Keratinocyte (primary cell): ENCODE results near the gene PLA2G2F. TPM values are rescaled to one million over a fixed set of nuclear protein-coding genes. Genes with fewer than 3 reads are reported as not detected.
A peak's percentile ranks its signal among the peaks of the same experiment; 100 is the strongest.

Experiments
- DNase-seq: peaks from one replicate; pipeline ENCODE4 v3.0.0-alpha.2; 2011; ENCODE audit warnings: low read depth, missing footprints, low spot score
- FAIRE-seq: peaks from 2 replicates; lab custom pipeline; 2011; peaks lifted over from hg19 to GRCh38; lab: Jason Lieb, UNC
- H2AFZ ChIP-seq: 2 replicates; pipeline ENCODE4 v1.6.0; 2012; ENCODE audit warnings: low read length, control low read depth, inconsistent platforms; ENCODE audit not compliant: control insufficient read depth
- H3K27ac ChIP-seq: 2 replicates; pipeline ENCODE4 v1.5.1; 2011; ENCODE audit warnings: low read length; ENCODE audit not compliant: control insufficient read depth, insufficient read depth
- H3K27me3 ChIP-seq: 3 replicates; pipeline ENCODE4 v1.6.0; 2011; ENCODE audit warnings: low read length; ENCODE audit not compliant: control insufficient read depth, insufficient read depth; ENCODE audit errors: extremely low read depth
- H3K36me3 ChIP-seq, 2 experiments: 2 replicates in 1 of 2; 3 replicates in 1 of 2; pipeline ENCODE4 v1.5.1; 2011; ENCODE audit warnings: low read length in 2 of 2, mild to moderate bottlenecking in 1 of 2; ENCODE audit not compliant: control insufficient read depth in 2 of 2, insufficient read depth in 2 of 2; ENCODE audit errors: extremely low read depth in 1 of 2
- H3K4me1 ChIP-seq: 3 replicates; pipeline ENCODE4 v1.5.1; 2011; ENCODE audit warnings: low read length; ENCODE audit not compliant: control insufficient read depth, insufficient read depth; ENCODE audit errors: extremely low read depth
- H3K4me2 ChIP-seq: 3 replicates; pipeline ENCODE4 v1.6.0; 2011; ENCODE audit warnings: low read depth, low read length; ENCODE audit not compliant: control insufficient read depth, insufficient read depth; ENCODE audit errors: extremely low read depth
- H3K4me3 ChIP-seq, 3 experiments: fragments of 200-600 bp in 1 of 3; sonication (generic) in 1 of 3; 2 replicates in 2 of 3; 3 replicates in 1 of 3; pipeline ENCODE4 v1.5.1; 2011 to 2016; ENCODE audit warnings: low read length in 3 of 3, mild to moderate bottlenecking in 3 of 3, control low read depth in 2 of 3, inconsistent platforms in 1 of 3, low read depth in 1 of 3, mixed read lengths in 1 of 3, mixed run types in 1 of 3, moderate library complexity in 1 of 3; ENCODE audit not compliant: control insufficient read depth in 2 of 3, insufficient read depth in 2 of 3; ENCODE audit errors: extremely low read depth in 1 of 3
- H3K79me2 ChIP-seq: 2 replicates; pipeline ENCODE4 v1.6.0; 2012; ENCODE audit warnings: low read length; ENCODE audit not compliant: control insufficient read depth, insufficient read depth
- H3K9ac ChIP-seq: 3 replicates; pipeline ENCODE4 v1.6.0; 2011; ENCODE audit warnings: low read length; ENCODE audit not compliant: control insufficient read depth, insufficient read depth; ENCODE audit errors: extremely low read depth
- H3K9me1 ChIP-seq: 3 replicates; pipeline ENCODE4 v1.6.0; 2011; ENCODE audit warnings: low read length; ENCODE audit not compliant: control insufficient read depth, insufficient read depth; ENCODE audit errors: extremely low read depth
- H3K9me3 ChIP-seq: 2 replicates; pipeline ENCODE4 v1.5.1; 2012; ENCODE audit warnings: low read depth, low read length; ENCODE audit not compliant: control insufficient read depth
- H4K20me1 ChIP-seq: 3 replicates; pipeline ENCODE4 v1.6.0; 2011; ENCODE audit warnings: low read length; ENCODE audit not compliant: control insufficient read depth, insufficient read depth; ENCODE audit errors: extremely low read depth
- EZH2 ChIP-seq: IDR thresholded peaks from one replicate; pipeline ENCODE4 v1.6.1; 2012; ENCODE audit warnings: inconsistent platforms, mild to moderate bottlenecking, low read length, moderate library complexity
- dilution Hi-C: fragments of 300-500 bp; cut with MboI; formaldehyde crosslinking; loops from one replicate; pipeline ENCODE4 v1.7.0; 2020; ENCODE audit warnings: low sequenced_read_pairs; ENCODE audit not compliant: extremely low pct_ligation_motif_present
- polyA plus RNA-seq, 5 experiments: library from polyadenylated mRNA; depleted of rRNA in 3 of 5; stranded (reverse) in 3 of 5; stranded (forward) in 1 of 5; unstranded in 1 of 5; fragments of >200 nt; gene quantifications; 1 replicate in 1 of 5; 2 replicates in 3 of 5; 3 replicates in 1 of 5; pipeline versions ENCODE4 v1.2.1 to v1.2.3, GENCODE V29; 2011 to 2012; ENCODE audit warnings: missing spikeins in 2 of 5, low read depth in 1 of 5, low replicate concordance in 1 of 5
- TF ChIP-seq, protein P1 (sequence below), 3 experiments: IDR thresholded peaks in 1 of 3; conservative IDR thresholded peaks in 1 of 3; optimal IDR thresholded peaks in 1 of 3; 2 replicates in 2 of 3; 3 replicates in 1 of 3; pipeline versions ENCODE3 to v1.5.1; 2011; ENCODE audit warnings: low read length in 3 of 3, mild to moderate bottlenecking in 3 of 3, moderate library complexity in 2 of 3, control low read depth in 1 of 3, inconsistent platforms in 1 of 3; ENCODE audit not compliant: insufficient read depth in 2 of 3; ENCODE audit errors: extremely low read depth in 1 of 3

The PLA2G2F gene
- polyA plus RNA-seq, 1 donor (not counting 4 experiments of a cell fraction or from before 2014, with no cell fraction given), result 0.26 TPM

- no peak overlapping the region for H3K9ac ChIP-seq
- no peak for TF ChIP-seq EZH2
- TF ChIP-seq, protein P1, sequence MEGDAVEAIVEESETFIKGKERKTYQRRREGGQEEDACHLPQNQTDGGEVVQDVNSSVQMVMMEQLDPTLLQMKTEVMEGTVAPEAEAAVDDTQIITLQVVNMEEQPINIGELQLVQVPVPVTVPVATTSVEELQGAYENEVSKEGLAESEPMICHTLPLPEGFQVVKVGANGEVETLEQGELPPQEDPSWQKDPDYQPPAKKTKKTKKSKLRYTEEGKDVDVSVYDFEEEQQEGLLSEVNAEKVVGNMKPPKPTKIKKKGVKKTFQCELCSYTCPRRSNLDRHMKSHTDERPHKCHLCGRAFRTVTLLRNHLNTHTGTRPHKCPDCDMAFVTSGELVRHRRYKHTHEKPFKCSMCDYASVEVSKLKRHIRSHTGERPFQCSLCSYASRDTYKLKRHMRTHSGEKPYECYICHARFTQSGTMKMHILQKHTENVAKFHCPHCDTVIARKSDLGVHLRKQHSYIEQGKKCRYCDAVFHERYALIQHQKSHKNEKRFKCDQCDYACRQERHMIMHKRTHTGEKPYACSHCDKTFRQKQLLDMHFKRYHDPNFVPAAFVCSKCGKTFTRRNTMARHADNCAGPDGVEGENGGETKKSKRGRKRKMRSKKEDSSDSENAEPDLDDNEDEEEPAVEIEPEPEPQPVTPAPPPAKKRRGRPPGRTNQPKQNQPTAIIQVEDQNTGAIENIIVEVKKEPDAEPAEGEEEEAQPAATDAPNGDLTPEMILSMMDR (optimal IDR thresholded peaks at IDR 0.05 in 1 of 3, IDR thresholded peaks at IDR 0.05 in 1 of 3, conservative IDR thresholded peaks at IDR 0.05 in 1 of 3; ENCODE audit: extremely low read depth in 1 of 3, insufficient read depth in 2 of 3, low read length in 3 of 3), result no peak
- peak; percentile 15 for DNase-seq
- H3K79me2 ChIP-seq, result no peaks in the 10 kb centered on the region
- H3K27ac ChIP-seq, result no peak overlapping the region
- peaks cover 8% of the 10 kb centered on the region for H3K27me3 ChIP-seq
- H4K20me1 ChIP-seq, result no peaks in the 10 kb centered on the region
- no peaks in the 10 kb centered on the region for H3K36me3 ChIP-seq
- peak; percentile 53 for FAIRE-seq
- H3K4me2 ChIP-seq, result no peak overlapping the region
- H3K9me1 ChIP-seq, result no peaks in the 10 kb centered on the region
- H3K9me3 ChIP-seq, result no peaks in the 10 kb centered on the region
- H3K4me3 ChIP-seq, result no peak overlapping the region
- no peak overlapping the region for H2AFZ ChIP-seq
- dilution Hi-C loops, result no loop called here
- peaks cover 2% of the 10 kb centered on the region for H3K4me1 ChIP-seq
These were observed 36.2 kb upstream of the PLA2G2F start for GRCh38 chr1:20102875-20103274.

DNA sequence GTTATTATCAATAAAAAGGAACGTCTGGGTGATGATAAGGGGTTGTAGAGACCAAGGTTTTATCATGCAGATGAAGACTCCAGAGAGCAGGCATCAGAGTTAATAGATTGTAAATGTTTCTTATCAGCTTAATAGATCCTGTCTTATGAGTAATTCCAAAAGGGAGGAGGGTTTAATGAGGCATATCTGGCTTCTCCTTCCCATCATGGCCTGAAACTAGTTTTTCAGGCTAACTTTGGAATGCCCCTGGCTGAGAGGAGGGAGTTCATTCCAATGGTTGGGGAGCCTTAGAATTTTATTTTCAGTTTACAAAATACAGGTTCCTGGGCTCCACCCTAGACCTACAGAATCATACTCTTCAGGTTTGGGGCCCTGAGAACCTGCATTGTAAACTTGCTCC, 33.3 kb upstream of the PLA2G2F start:
- no peak overlapping the region for H2AFZ ChIP-seq
- DNase-seq, result no peak
- H3K4me1 ChIP-seq, result peaks cover 10% of the 10 kb centered on the region
- TF ChIP-seq EZH2, result no peak
- TF ChIP-seq, protein P1 (optimal IDR thresholded peaks at IDR 0.05 in 1 of 3, IDR thresholded peaks at IDR 0.05 in 1 of 3, conservative IDR thresholded peaks at IDR 0.05 in 1 of 3; ENCODE audit: extremely low read depth in 1 of 3, insufficient read depth in 2 of 3, low read length in 3 of 3), result no peak
- H3K27ac ChIP-seq, result no peak overlapping the region
- no peaks in the 10 kb centered on the region for H3K27me3 ChIP-seq
- no peaks in the 10 kb centered on the region for H4K20me1 ChIP-seq
- dilution Hi-C loops, result no loop called here
- H3K4me3 ChIP-seq, result no peak overlapping the region
- FAIRE-seq, result no peak
- no peak overlapping the region for H3K4me2 ChIP-seq
- no peaks in the 10 kb centered on the region for H3K9me3 ChIP-seq
- H3K36me3 ChIP-seq, result no peaks in the 10 kb centered on the region
- no peaks in the 10 kb centered on the region for H3K9me1 ChIP-seq
- no peaks in the 10 kb centered on the region for H3K79me2 ChIP-seq
- H3K9ac ChIP-seq, result no peak overlapping the region
